ENCODE data around the gene BRD4. TPM values are rescaled to one million over a fixed set of nuclear protein-coding genes. Genes with fewer than 3 reads are reported as not detected.
A peak's percentile ranks its signal among the peaks of the same experiment; 100 is the strongest.

BRD4 gene
- total and polyA plus RNA-seq, 2 donors (not counting 1 experiment from before 2014, with no cell fraction given), result 9.9 to 20.1 TPM

DNA sequence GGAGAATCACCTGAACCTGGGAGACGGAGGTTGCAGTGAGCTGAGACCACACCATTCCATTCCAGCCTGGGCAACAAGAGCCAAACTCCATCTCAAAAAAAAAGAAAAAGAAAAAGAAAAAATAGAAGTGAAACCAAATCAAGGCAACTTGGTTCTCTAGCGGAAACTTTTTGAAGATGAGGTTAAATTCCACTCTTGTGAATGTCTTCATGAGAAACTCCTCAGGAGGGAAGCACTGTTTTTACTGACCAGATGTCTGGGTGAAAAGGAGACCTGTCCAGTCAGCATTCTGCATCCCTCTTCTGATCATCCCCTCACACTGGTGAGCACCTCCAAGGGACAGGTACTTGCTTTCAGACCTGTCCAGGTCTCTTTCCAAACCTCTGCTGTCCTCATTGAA is 15.8 kb downstream of the BRD4 start:
- H4K20me1 ChIP-seq (ENCODE audit: control insufficient read depth, extremely low read depth, insufficient read depth, low read length), result peaks cover 23% of the 10 kb centered on the region
- H3K79me2 ChIP-seq (ENCODE audit: control insufficient read depth, insufficient read depth, low read length), result peaks cover 99% of the 10 kb centered on the region
- H3K36me3 ChIP-seq (ENCODE audit: control insufficient read depth, insufficient read depth, low read length), result peaks cover 1% of the 10 kb centered on the region
- H3K9me3 ChIP-seq (ENCODE audit: control insufficient read depth, insufficient read depth, low read depth, low read length), result no peaks in the 10 kb centered on the region
- H3K27ac ChIP-seq (ENCODE audit: insufficient read depth, low read length), result peak overlapping the region; percentile 60
- TF ChIP-seq EZH2 (IDR thresholded peaks at IDR 0.05; ENCODE audit: low read length, missing control alignments), result no peak
- TF ChIP-seq, protein P1, sequence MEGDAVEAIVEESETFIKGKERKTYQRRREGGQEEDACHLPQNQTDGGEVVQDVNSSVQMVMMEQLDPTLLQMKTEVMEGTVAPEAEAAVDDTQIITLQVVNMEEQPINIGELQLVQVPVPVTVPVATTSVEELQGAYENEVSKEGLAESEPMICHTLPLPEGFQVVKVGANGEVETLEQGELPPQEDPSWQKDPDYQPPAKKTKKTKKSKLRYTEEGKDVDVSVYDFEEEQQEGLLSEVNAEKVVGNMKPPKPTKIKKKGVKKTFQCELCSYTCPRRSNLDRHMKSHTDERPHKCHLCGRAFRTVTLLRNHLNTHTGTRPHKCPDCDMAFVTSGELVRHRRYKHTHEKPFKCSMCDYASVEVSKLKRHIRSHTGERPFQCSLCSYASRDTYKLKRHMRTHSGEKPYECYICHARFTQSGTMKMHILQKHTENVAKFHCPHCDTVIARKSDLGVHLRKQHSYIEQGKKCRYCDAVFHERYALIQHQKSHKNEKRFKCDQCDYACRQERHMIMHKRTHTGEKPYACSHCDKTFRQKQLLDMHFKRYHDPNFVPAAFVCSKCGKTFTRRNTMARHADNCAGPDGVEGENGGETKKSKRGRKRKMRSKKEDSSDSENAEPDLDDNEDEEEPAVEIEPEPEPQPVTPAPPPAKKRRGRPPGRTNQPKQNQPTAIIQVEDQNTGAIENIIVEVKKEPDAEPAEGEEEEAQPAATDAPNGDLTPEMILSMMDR (conservative IDR thresholded peaks at IDR 0.05 in 1 of 2, IDR thresholded peaks at IDR 0.05 in 1 of 2; ENCODE audit: low read depth in 1 of 2, low read length in 2 of 2), result no peak
- peaks cover 39% of the 10 kb centered on the region for H3K4me1 ChIP-seq (ENCODE audit: control insufficient read depth, extremely low read depth, insufficient read depth, low read length)
- H2AFZ ChIP-seq (ENCODE audit: low read length), result no peak overlapping the region
- DNase-seq (ENCODE audit: low read depth in 2 of 2), result peak in 1 of 2 donors; percentile 72
- no peaks in the 10 kb centered on the region for H3K27me3 ChIP-seq (ENCODE audit: control insufficient read depth, insufficient read depth, low read length)
- H3K4me2 ChIP-seq (ENCODE audit: extremely low read depth, insufficient read depth, low read length), result peak overlapping the region; percentile 62
- H3K4me3 ChIP-seq (replicated peaks in 1 of 4; ENCODE audit: control extremely low read depth in 1 of 4, insufficient read depth in 1 of 4, low read depth in 3 of 4, low read length in 4 of 4), result no peak overlapping the region
- no peak overlapping the region for H3K9ac ChIP-seq (ENCODE audit: insufficient read depth, low read length)

DNA sequence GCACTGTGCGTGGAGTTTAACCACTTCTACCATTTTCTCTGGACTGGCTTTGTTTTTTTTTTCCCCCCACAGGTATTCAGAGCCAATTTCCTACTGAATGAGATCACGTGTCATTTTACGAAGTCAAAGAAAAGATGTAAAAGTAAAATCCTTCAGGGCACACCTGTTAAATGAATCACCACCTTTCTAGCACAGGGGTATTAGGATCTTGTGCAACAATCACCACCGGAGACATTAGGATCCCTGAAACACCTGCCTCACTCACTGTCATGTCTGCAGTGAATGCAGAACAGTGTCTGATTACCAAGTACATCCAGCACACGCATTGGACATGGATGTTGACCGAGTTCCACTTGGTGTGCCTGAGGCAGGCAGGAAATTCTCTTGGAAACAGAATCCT is 17.2 kb downstream of the BRD4 start:
- Histone ChIP-seq H3K36me3 (ENCODE audit: control insufficient read depth, insufficient read depth, low read length) (peaks cover 1% of the 10 kb centered on the region), H3K4me2 (ENCODE audit: extremely low read depth, insufficient read depth, low read length) (no peak overlapping the region), H4K20me1 (ENCODE audit: control insufficient read depth, extremely low read depth, insufficient read depth, low read length) (peaks cover 21% of the 10 kb centered on the region), H3K79me2 (ENCODE audit: control insufficient read depth, insufficient read depth, low read length) (peaks cover 97% of the 10 kb centered on the region), H3K9ac (ENCODE audit: insufficient read depth, low read length) (no peak overlapping the region), H3K9me3 (ENCODE audit: control insufficient read depth, insufficient read depth, low read depth, low read length) (no peaks in the 10 kb centered on the region), H3K27ac (ENCODE audit: insufficient read depth, low read length) (no peak overlapping the region), H3K4me3 (replicated peaks in 1 of 4; ENCODE audit: control extremely low read depth in 1 of 4, insufficient read depth in 1 of 4, low read depth in 3 of 4, low read length in 4 of 4) (no peak overlapping the region), H3K4me1 (ENCODE audit: control insufficient read depth, extremely low read depth, insufficient read depth, low read length) (peaks cover 30% of the 10 kb centered on the region), H2AFZ (ENCODE audit: low read length) (no peak overlapping the region), H3K27me3 (ENCODE audit: control insufficient read depth, insufficient read depth, low read length) (no peaks in the 10 kb centered on the region)
- TF ChIP-seq, protein P1 (conservative IDR thresholded peaks at IDR 0.05 in 1 of 2, IDR thresholded peaks at IDR 0.05 in 1 of 2; ENCODE audit: low read depth in 1 of 2, low read length in 2 of 2), result no peak
- DNase-seq (ENCODE audit: low read depth in 2 of 2), result no peak

DNA sequence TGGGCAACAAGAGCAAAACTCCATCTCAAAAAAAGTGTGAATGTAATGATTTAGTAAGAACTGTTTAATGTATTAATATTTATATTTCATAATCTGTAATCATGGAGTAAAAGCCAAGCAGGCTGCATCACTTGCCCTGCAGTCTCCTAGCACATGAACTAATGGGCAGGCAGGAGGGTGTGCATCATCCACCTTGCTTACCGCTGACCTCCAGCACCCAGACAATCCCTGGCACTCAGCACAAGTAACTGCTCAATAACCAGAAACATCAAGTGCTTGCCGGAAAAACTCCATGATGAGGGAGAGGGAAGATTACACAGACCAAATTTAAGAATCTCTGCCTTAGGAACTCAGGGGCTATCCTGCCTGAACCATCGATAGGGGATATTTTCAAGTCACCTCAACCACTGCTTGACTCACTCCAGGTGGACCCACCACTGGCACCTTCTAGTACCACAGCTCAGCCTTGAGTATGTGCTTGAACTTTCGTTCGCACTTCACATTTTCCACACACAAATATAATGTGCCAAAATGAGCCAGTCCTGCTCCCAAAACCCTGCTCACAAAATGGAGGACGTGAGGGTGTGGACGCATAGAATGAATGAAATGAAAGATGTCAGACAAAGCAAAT is 18.6 kb downstream of the BRD4 start:
- no peak overlapping the region for H3K9ac ChIP-seq (ENCODE audit: insufficient read depth, low read length)
- no peak overlapping the region for H3K27ac ChIP-seq (ENCODE audit: insufficient read depth, low read length)
- no peaks in the 10 kb centered on the region for H3K27me3 ChIP-seq (ENCODE audit: control insufficient read depth, insufficient read depth, low read length)
- no peak overlapping the region for H3K4me3 ChIP-seq (replicated peaks in 1 of 4; ENCODE audit: control extremely low read depth in 1 of 4, insufficient read depth in 1 of 4, low read depth in 3 of 4, low read length in 4 of 4)
- peaks cover 21% of the 10 kb centered on the region for H4K20me1 ChIP-seq (ENCODE audit: control insufficient read depth, extremely low read depth, insufficient read depth, low read length)
- TF ChIP-seq, protein P1 (conservative IDR thresholded peaks at IDR 0.05 in 1 of 2, IDR thresholded peaks at IDR 0.05 in 1 of 2; ENCODE audit: low read depth in 1 of 2, low read length in 2 of 2), result no peak
- TF ChIP-seq EZH2 (IDR thresholded peaks at IDR 0.05; ENCODE audit: low read length, missing control alignments), result no peak
- no peaks in the 10 kb centered on the region for H3K9me3 ChIP-seq (ENCODE audit: control insufficient read depth, insufficient read depth, low read depth, low read length)
- peaks cover 18% of the 10 kb centered on the region for H3K4me1 ChIP-seq (ENCODE audit: control insufficient read depth, extremely low read depth, insufficient read depth, low read length)
- H3K79me2 ChIP-seq (ENCODE audit: control insufficient read depth, insufficient read depth, low read length), result peaks cover 94% of the 10 kb centered on the region
- no peak overlapping the region for H3K4me2 ChIP-seq (ENCODE audit: extremely low read depth, insufficient read depth, low read length)
- peaks cover 1% of the 10 kb centered on the region for H3K36me3 ChIP-seq (ENCODE audit: control insufficient read depth, insufficient read depth, low read length)
- no peak overlapping the region for H2AFZ ChIP-seq (ENCODE audit: low read length)
- no peak for DNase-seq (ENCODE audit: low read depth in 2 of 2)

Data from fibroblast of lung (primary cell).